SK-N-SH (cell line): Measurements from ENCODE around the gene BNIPL. TPM values are rescaled to one million over a fixed set of nuclear protein-coding genes. Genes with fewer than 3 reads are reported as not detected.

Experiments used
- CTCF ChIA-PET: fragments of 300-600, 350-600 bp; formaldehyde crosslinking; extraction: SDS; loops from one replicate; lab custom pipeline; 2021; lab: Yijun Ruan, JAX
- POLR2A ChIA-PET: fragments of 350-600 bp; sonication (Branson Sonifier 250); formaldehyde crosslinking; extraction: SDS; loops from one replicate; lab custom pipeline; 2020; ENCODE audit warnings: antibody characterized with exemption, inconsistent platforms; lab: Yijun Ruan, JAX
- DNase-seq: peaks from one replicate; pipeline ENCODE4 v3.0.0; 2012
- H2AFZ ChIP-seq: fragments of 200-600 bp; sonication (generic); 2 replicates; pipeline ENCODE4 v1.8.1; 2016; ENCODE audit warnings: antibody characterized with exemption, mild to moderate bottlenecking, low read depth
- H3F3A ChIP-seq: fragments of 200-600 bp; sonication (generic); replicated peaks from 2 replicates; pipeline ENCODE3; 2016; ENCODE audit warnings: antibody characterized with exemption, mild to moderate bottlenecking; ENCODE audit not compliant: insufficient read depth
- H3K27ac ChIP-seq, 2 experiments: fragments of 200-500 bp in 1 of 2; fragments of 200-600 bp in 1 of 2; sonication (Bioruptor generic) in 1 of 2; sonication (generic), shearing (Covaris generic) in 1 of 2; 2 replicates each; pipeline versions ENCODE4 v1.5.1 to v1.6.1; 2014 to 2016; ENCODE audit warnings: low read depth in 2 of 2, inconsistent platforms in 1 of 2, low read length in 1 of 2, mild to moderate bottlenecking in 1 of 2, mixed read lengths in 1 of 2
- H3K27me3 ChIP-seq: fragments of 200-600 bp; sonication (generic), shearing (Covaris generic); 2 replicates; pipeline ENCODE4 v1.6.1; 2016; ENCODE audit warnings: mixed run types; ENCODE audit not compliant: insufficient read depth
- H3K36me3 ChIP-seq, 2 experiments: fragments of 200-500 bp in 1 of 2; fragments of 200-600 bp in 1 of 2; sonication (Bioruptor generic) in 1 of 2; sonication (generic) in 1 of 2; replicated peaks in 1 of 2; 2 replicates each; pipeline versions ENCODE3 to v1.5.1; 2014 to 2016; ENCODE audit warnings: low read length in 1 of 2, mild to moderate bottlenecking in 1 of 2; ENCODE audit not compliant: insufficient read depth in 2 of 2, control insufficient read depth in 1 of 2
- H3K4me1 ChIP-seq, 2 experiments: fragments of 200-500 bp in 1 of 2; fragments of 200-600 bp in 1 of 2; sonication (Bioruptor generic) in 1 of 2; sonication (generic), shearing (Covaris generic) in 1 of 2; 2 replicates each; pipeline versions ENCODE4 v1.5.1 to v1.6.1; 2014 to 2016; ENCODE audit warnings: low read depth in 1 of 2, low read length in 1 of 2, mixed run types in 1 of 2; ENCODE audit not compliant: insufficient read depth in 2 of 2, control insufficient read depth in 1 of 2
- H3K4me2 ChIP-seq: fragments of 200-600 bp; sonication (generic), shearing (Covaris generic); 2 replicates; pipeline ENCODE4 v1.6.1; 2017; ENCODE audit warnings: mixed run types
- H3K4me3 ChIP-seq, 2 experiments: fragments of 200-500 bp in 1 of 2; fragments of 200-600 bp in 1 of 2; sonication (Bioruptor generic) in 1 of 2; sonication (generic), shearing (Covaris generic) in 1 of 2; 2 replicates each; pipeline versions ENCODE4 v1.5.1 to v1.8.1; 2014 to 2016; ENCODE audit warnings: low read depth in 2 of 2, inconsistent platforms in 1 of 2, low read length in 1 of 2, mild to moderate bottlenecking in 1 of 2, mixed read lengths in 1 of 2, moderate library complexity in 1 of 2
- H3K79me2 ChIP-seq: fragments of 200-600 bp; sonication (generic); 2 replicates; pipeline ENCODE4 v1.8.1; 2017; ENCODE audit warnings: mild to moderate bottlenecking; ENCODE audit not compliant: insufficient read depth
- H3K9ac ChIP-seq: fragments of 200-600 bp; sonication (generic); 2 replicates; pipeline ENCODE4 v1.6.1; 2017; ENCODE audit warnings: mixed run types
- H3K9me2 ChIP-seq: fragments of 200-600 bp; sonication (generic); 2 replicates; pipeline ENCODE4 v1.6.1; 2017; ENCODE audit warnings: mixed run types
- H3K9me3 ChIP-seq: fragments of 200-600 bp; sonication (generic); 2 replicates; pipeline ENCODE4 v1.6.1; 2017; ENCODE audit warnings: mixed run types, mild to moderate bottlenecking, moderate library complexity
- H4K20me1 ChIP-seq: fragments of 200-600 bp; sonication (generic); 2 replicates; pipeline ENCODE4 v1.6.1; 2017; ENCODE audit warnings: mild to moderate bottlenecking, mixed run types; ENCODE audit not compliant: insufficient read depth
- ELF1 ChIP-seq: IDR thresholded peaks from 2 replicates; pipeline ENCODE4 v1.4.0; 2012
- FOXJ3 ChIP-seq: sonication (generic); formaldehyde crosslinking; IDR thresholded peaks from 2 replicates; pipeline ENCODE4 v1.5.1; 2020; ENCODE audit warnings: mild to moderate bottlenecking, missing genetic modification reagents
- GATA2 ChIP-seq: sonication (generic); formaldehyde crosslinking; IDR thresholded peaks from 2 replicates; pipeline ENCODE4 v1.5.0; 2020; ENCODE audit warnings: mild to moderate bottlenecking, missing genetic modification reagents
- NFIC ChIP-seq: IDR thresholded peaks from 2 replicates; pipeline ENCODE4 v1.4.0; 2012; ENCODE audit warnings: borderline replicate concordance
- POLR2AphosphoS5 ChIP-seq: IDR thresholded peaks from 2 replicates; pipeline ENCODE4 v1.6.1; 2012; ENCODE audit warnings: low read depth, low read length
- SMC3 ChIP-seq: IDR thresholded peaks from 2 replicates; pipeline ENCODE4 v1.6.1; 2012; ENCODE audit warnings: low read depth, low read length, improper control_type of control experiment
- TCF12 ChIP-seq: IDR thresholded peaks from 2 replicates; pipeline ENCODE4 v1.4.0; 2012
- YY1 ChIP-seq: IDR thresholded peaks from 2 replicates; pipeline ENCODE4 v1.4.0; 2012; ENCODE audit warnings: low read depth, mild to moderate bottlenecking
- WGBS: methylation state at CpG from one replicate; pipeline ENCODE4 v1.1.6; 2017; ENCODE audit warnings: low lambda C conversion rate; 5-methylcytosine and 5-hydroxymethylcytosine counted together
- polyA plus RNA-seq, 3 experiments: library from polyadenylated mRNA; depleted of rRNA; stranded (reverse); fragments of >200 nt; gene quantifications; 2 replicates each; pipeline ENCODE4 v1.2.3, GENCODE V29; 2012
- TF ChIP-seq, protein P1 (sequence below): fragments of 200-600 bp; sonication (generic); IDR thresholded peaks from 2 replicates; pipeline ENCODE4 v1.6.1; 2017; ENCODE audit warnings: antibody characterized with exemption, mild to moderate bottlenecking, moderate library complexity
- TF ChIP-seq, protein P2 (sequence below): IDR thresholded peaks from 2 replicates; pipeline ENCODE4 v1.4.0; 2012; ENCODE audit warnings: low read depth, borderline replicate concordance
- TF ChIP-seq, protein P3 (sequence below): IDR thresholded peaks from 2 replicates; pipeline ENCODE4 v1.4.0; 2012; ENCODE audit warnings: low read depth
- TF ChIP-seq, protein P4 (sequence below): fragments of 150-350 bp; IDR thresholded peaks from 2 replicates; pipeline ENCODE4 v1.6.1; 2016; ENCODE audit warnings: mild to moderate bottlenecking, low read depth, low read length

Gene BNIPL
- polyA plus RNA-seq, 1 of the 3 experiments (the other 2 are of a cell fraction) = 0.12 TPM

DNA sequence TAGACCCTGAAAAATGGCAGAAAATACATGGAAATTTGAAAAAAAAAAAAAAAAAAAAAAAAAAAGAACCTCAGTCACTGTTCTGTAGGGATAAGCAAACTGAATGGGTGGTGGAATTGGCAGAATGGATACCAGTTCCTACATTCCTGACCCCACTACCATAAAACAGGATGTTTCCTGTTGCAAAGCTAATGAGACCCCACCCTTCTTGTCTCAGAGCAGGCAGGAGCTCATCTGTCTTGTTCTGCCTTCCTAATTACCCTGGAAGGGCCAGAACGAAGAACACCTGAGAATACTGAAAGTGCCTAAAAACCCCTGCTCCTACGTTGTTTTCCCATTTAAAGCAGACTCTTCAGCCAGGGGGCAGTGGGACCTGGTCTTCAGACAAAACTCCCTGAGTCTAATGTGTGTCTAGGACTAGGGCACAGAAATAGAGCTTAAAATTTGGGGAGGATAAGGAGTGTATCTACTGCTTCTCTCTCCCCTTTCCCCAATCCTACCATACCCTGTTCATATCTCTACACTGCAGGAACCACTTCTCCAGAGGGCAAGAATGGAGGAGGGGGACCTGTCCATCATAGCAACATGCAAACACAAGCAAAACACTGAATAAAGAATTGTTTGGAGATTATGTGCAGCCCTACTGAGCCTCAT lies 15.1 kb downstream of the BNIPL start:
- no peak for TF ChIP-seq YY1
- TF ChIP-seq GATA2 (CRISPR knock-in tag) = no peak
- 0 out of 2 replicates have a peak, but pooled peaks have one; percentile 22 for TF ChIP-seq POLR2AphosphoS5
- TF ChIP-seq SMC3 = no peak
- no peak for TF ChIP-seq ELF1
- no peak for TF ChIP-seq FOXJ3 (CRISPR knock-in tag)
- ChIA-PET POLR2A (interaction anchor here (1.7 kb wide), 1 partner anchor 8 kb away, joined by 6 read pairs; the partner anchor contains the start of genes CDC42SE1 and MLLT11), CTCF (interaction anchor here (1.4 kb wide), 1 partner anchor 51 kb away, joined by 3 read pairs; no protein-coding TSS in a partner anchor)
- 100% methylated on average over 2 of the region's 2 CpGs for WGBS
- no peaks in the 10 kb centered on the region for H3K9me2 ChIP-seq
- peaks cover 0 to 18% of the 10 kb centered on the region in 2 experiments; a peak in 2 of 4 replicates for H3K4me1 ChIP-seq
- DNase-seq = no peak
- H3K9ac ChIP-seq = no peak overlapping the region
- peaks cover 53 to 62% of the 10 kb centered on the region in 2 experiments for H3K36me3 ChIP-seq
- H3K9me3 ChIP-seq = no peaks in the 10 kb centered on the region
- H3K4me3 ChIP-seq = no peak overlapping the region
- H4K20me1 ChIP-seq = peaks cover 12% of the 10 kb centered on the region
- peaks cover 28% of the 10 kb centered on the region for H3F3A ChIP-seq
- peaks cover 31% of the 10 kb centered on the region for H3K79me2 ChIP-seq
- peak overlapping the region in 1 of 2 experiments; percentile 35; a peak in 1 of 4 replicates for H3K27ac ChIP-seq
- no peak overlapping the region for H3K4me2 ChIP-seq
- no peak overlapping the region for H2AFZ ChIP-seq
- H3K27me3 ChIP-seq = no peaks in the 10 kb centered on the region

DNA sequence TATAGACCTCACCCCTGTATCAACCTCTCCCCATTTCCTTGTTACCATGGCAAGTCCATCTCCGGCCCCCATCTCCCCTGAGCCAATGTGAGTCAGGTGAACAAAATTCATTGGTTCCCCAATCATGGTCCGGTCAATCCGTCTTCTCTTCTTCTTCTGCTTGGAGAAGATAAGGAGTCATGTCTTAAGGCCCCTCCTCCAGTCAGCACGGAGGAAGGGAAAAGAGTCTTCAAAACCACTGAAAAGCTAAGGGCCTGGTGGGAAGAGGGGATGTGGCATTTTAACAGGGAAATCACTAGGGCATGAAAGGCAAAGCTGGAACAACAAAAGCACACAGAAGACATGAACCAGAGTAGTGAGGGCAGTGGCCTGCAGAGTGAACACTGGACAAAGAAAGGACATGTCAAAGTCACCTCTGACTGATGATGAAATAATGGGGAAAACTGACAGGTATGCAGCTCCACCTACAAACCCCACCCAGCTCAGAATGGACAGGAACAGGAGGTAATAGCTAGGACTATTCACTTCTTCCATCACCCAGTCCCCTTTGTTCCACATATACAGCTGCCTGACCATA lies 18.7 kb downstream of the BNIPL start:
- peaks cover 56 to 65% of the 10 kb centered on the region in 2 experiments for H3K36me3 ChIP-seq
- peaks cover 36% of the 10 kb centered on the region for H4K20me1 ChIP-seq

More for the DNA sequence above, 18.7 kb downstream of the BNIPL start:
- Histone ChIP-seq H3K4me3 (no peak overlapping the region), H3K9me2 (no peaks in the 10 kb centered on the region), H2AFZ (no peak overlapping the region), H3K4me2 (no peak overlapping the region), H3K9ac (no peak overlapping the region), H3K27ac (no peak overlapping the region), H3F3A (peaks cover 34% of the 10 kb centered on the region), H3K79me2 (peaks cover 52% of the 10 kb centered on the region), H3K9me3 (no peaks in the 10 kb centered on the region), H3K27me3 (no peaks in the 10 kb centered on the region), H3K4me1 (peaks cover 7 to 23% of the 10 kb centered on the region in 2 experiments; a peak in 3 of 4 replicates)
- ChIA-PET POLR2A (no interaction called here), CTCF (interaction anchor here (1.0 kb wide), 1 partner anchor 30 kb away, joined by 6 read pairs; no protein-coding TSS in a partner anchor)
- TF ChIP-seq ELF1 (no peak), POLR2AphosphoS5 (no peak), NFIC (no peak), TCF12 (no peak)
- TF ChIP-seq, protein P1, sequence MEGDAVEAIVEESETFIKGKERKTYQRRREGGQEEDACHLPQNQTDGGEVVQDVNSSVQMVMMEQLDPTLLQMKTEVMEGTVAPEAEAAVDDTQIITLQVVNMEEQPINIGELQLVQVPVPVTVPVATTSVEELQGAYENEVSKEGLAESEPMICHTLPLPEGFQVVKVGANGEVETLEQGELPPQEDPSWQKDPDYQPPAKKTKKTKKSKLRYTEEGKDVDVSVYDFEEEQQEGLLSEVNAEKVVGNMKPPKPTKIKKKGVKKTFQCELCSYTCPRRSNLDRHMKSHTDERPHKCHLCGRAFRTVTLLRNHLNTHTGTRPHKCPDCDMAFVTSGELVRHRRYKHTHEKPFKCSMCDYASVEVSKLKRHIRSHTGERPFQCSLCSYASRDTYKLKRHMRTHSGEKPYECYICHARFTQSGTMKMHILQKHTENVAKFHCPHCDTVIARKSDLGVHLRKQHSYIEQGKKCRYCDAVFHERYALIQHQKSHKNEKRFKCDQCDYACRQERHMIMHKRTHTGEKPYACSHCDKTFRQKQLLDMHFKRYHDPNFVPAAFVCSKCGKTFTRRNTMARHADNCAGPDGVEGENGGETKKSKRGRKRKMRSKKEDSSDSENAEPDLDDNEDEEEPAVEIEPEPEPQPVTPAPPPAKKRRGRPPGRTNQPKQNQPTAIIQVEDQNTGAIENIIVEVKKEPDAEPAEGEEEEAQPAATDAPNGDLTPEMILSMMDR = no peak
- TF ChIP-seq, protein P2, sequence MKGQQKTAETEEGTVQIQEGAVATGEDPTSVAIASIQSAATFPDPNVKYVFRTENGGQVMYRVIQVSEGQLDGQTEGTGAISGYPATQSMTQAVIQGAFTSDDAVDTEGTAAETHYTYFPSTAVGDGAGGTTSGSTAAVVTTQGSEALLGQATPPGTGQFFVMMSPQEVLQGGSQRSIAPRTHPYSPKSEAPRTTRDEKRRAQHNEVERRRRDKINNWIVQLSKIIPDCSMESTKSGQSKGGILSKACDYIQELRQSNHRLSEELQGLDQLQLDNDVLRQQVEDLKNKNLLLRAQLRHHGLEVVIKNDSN = no peak
- TF ChIP-seq, protein P3, sequence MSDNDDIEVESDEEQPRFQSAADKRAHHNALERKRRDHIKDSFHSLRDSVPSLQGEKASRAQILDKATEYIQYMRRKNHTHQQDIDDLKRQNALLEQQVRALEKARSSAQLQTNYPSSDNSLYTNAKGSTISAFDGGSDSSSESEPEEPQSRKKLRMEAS = no peak
- TF ChIP-seq, protein P4, sequence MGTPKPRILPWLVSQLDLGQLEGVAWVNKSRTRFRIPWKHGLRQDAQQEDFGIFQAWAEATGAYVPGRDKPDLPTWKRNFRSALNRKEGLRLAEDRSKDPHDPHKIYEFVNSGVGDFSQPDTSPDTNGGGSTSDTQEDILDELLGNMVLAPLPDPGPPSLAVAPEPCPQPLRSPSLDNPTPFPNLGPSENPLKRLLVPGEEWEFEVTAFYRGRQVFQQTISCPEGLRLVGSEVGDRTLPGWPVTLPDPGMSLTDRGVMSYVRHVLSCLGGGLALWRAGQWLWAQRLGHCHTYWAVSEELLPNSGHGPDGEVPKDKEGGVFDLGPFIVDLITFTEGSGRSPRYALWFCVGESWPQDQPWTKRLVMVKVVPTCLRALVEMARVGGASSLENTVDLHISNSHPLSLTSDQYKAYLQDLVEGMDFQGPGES = no peak
- 86% methylated on average over 4 of the region's 4 CpGs for WGBS
- no peak for DNase-seq
